HepG2 (cell line): ENCODE data around the gene SLC2A6. TPM values are rescaled to one million over a fixed set of nuclear protein-coding genes. Genes with fewer than 3 reads are reported as not detected.

ENCODE experiments used
- HINFP ChIP-seq: sonication (generic); formaldehyde crosslinking; IDR thresholded peaks from 2 replicates; pipeline ENCODE4 v1.4.0; 2020; ENCODE audit warnings: low read depth, mild to moderate bottlenecking, missing genetic modification reagents
- HNF4G ChIP-seq, 2 experiments: sonication (generic) in 1 of 2; formaldehyde crosslinking in 1 of 2; IDR thresholded peaks; 2 replicates each; pipeline versions ENCODE4 v1.4.0 to v1.6.1; 2011 to 2020; ENCODE audit warnings: borderline replicate concordance in 2 of 2, low read depth in 2 of 2, mild to moderate bottlenecking in 2 of 2, low read length in 1 of 2, missing genetic modification reagents in 1 of 2, moderate library complexity in 1 of 2
- MXD1 ChIP-seq: sonication (generic); formaldehyde crosslinking; IDR thresholded peaks from 2 replicates; pipeline ENCODE4 v1.4.0; 2020; ENCODE audit warnings: mild to moderate bottlenecking, missing genetic modification reagents
- NCOR1 ChIP-seq: fragments of 200-600 bp; sonication (generic); IDR thresholded peaks from 2 replicates; pipeline ENCODE4 v1.7.0; 2017; ENCODE audit warnings: antibody characterized with exemption, low read length, borderline replicate concordance
- SNAPC4 ChIP-seq: sonication (generic); formaldehyde crosslinking; IDR thresholded peaks from 2 replicates; pipeline ENCODE4 v1.4.0; 2020; ENCODE audit warnings: mild to moderate bottlenecking, missing genetic modification reagents
- ZBTB8A ChIP-seq: sonication (generic); formaldehyde crosslinking; IDR thresholded peaks from 2 replicates; pipeline ENCODE4 v1.4.0; 2020; ENCODE audit warnings: mild to moderate bottlenecking, low read depth, missing genetic modification reagents, borderline replicate concordance
- ZFAT ChIP-seq: sonication (generic); formaldehyde crosslinking; conservative IDR thresholded peaks from 2 replicates; pipeline ENCODE4 v1.8.1; 2023; ENCODE audit warnings: missing genetic modification reagents, inconsistent platforms
- ZNF17 ChIP-seq: sonication (generic); formaldehyde crosslinking; IDR thresholded peaks from 2 replicates; pipeline ENCODE4 v1.5.0; 2020; ENCODE audit warnings: mild to moderate bottlenecking, missing genetic modification reagents
- ZNF234 ChIP-seq: sonication (generic); formaldehyde crosslinking; conservative IDR thresholded peaks from 2 replicates; pipeline ENCODE4 v1.5.1; 2020; ENCODE audit warnings: mild to moderate bottlenecking, missing genetic modification reagents
- ZNF275 ChIP-seq: sonication (generic); formaldehyde crosslinking; IDR thresholded peaks from 2 replicates; pipeline ENCODE4 v1.8.0; 2022; ENCODE audit warnings: missing genetic modification reagents, mild to moderate bottlenecking, inconsistent platforms, borderline replicate concordance
- polyA plus RNA-seq, 8 experiments: library from polyadenylated mRNA; depleted of rRNA in 3 of 8; stranded (reverse) in 7 of 8; unstranded in 1 of 8; fragments of >200 nt; fragmentation: Illumina TruSeq in 4 of 8; extraction: Trizol in 4 of 8; gene quantifications; 2 replicates each; pipeline versions ENCODE4 v1.2.1 to v1.2.3, GENCODE V29; 2011 to 2016; ENCODE audit warnings: low read depth in 4 of 8, missing spikeins in 1 of 8, mixed read lengths in 1 of 8; ENCODE audit not compliant: insufficient read depth in 1 of 8
- total RNA-seq, 5 experiments: library from RNA; depleted of rRNA; stranded (reverse); fragments of >200 nt; fragmentation: Illumina TruSeq; extraction: Trizol; gene quantifications; 2 replicates each; pipeline ENCODE4 v1.2.3, GENCODE V29; 2016; ENCODE audit warnings: low read depth in 1 of 5
- TF ChIP-seq, protein P1 (sequence below): IDR thresholded peaks from 2 replicates; pipeline ENCODE4 v1.6.1; 2016; ENCODE audit warnings: low read depth, control low read depth
- TF ChIP-seq, protein P2 (sequence below): sonication (generic); formaldehyde crosslinking; IDR thresholded peaks from 2 replicates; pipeline ENCODE4 v1.4.0; 2020; ENCODE audit warnings: mild to moderate bottlenecking, low read depth, missing genetic modification reagents

Gene SLC2A6
- total and polyA plus RNA-seq, 2 of the 13 experiments (the other 11 are each of a cell fraction or from before 2014, with no cell fraction given): 4.1 to 15.0 TPM

DNA sequence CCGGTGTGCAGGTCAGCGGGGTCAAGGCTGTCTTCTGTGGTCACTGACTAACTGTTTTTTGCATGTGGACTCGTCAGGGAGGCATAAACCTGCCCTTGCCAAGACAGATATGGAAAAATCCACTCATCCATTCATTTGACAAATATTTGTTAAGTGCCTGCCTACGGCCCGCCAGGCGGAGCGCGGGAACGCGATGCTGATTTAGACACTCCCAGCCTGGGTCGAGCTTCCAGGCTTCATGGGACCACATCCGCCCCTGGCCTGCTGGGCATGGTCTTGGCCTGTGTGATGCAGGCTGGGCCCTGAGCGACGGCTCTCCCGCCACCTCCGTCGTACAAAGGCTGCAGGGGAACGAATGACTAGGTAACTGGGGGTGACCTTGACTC, 27.7 kb upstream of the SLC2A6 start (continued):
- TF ChIP-seq, protein P1, sequence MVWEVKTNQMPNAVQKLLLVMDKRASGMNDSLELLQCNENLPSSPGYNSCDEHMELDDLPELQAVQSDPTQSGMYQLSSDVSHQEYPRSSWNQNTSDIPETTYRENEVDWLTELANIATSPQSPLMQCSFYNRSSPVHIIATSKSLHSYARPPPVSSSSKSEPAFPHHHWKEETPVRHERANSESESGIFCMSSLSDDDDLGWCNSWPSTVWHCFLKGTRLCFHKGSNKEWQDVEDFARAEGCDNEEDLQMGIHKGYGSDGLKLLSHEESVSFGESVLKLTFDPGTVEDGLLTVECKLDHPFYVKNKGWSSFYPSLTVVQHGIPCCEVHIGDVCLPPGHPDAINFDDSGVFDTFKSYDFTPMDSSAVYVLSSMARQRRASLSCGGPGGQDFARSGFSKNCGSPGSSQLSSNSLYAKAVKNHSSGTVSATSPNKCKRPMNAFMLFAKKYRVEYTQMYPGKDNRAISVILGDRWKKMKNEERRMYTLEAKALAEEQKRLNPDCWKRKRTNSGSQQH (CRISPR knock-in tag): no peak
- peak; percentile 34; the same call in 1 of the 2 replicates for TF ChIP-seq HNF4G (IDR thresholded peaks at IDR 0.05; ENCODE audit: borderline replicate concordance, low read depth, low read length)
- TF ChIP-seq HNF4G (CRISPR knock-in tag; IDR thresholded peaks at IDR 0.05; ENCODE audit: borderline replicate concordance, low read depth): no peak
- TF ChIP-seq ZBTB8A (CRISPR knock-in tag): no peak
- peak; percentile 31; the same call in 1 of the 2 replicates for TF ChIP-seq NCOR1
- no peak for TF ChIP-seq HINFP (CRISPR knock-in tag)
- no peak for TF ChIP-seq ZNF234
- TF ChIP-seq SNAPC4 (CRISPR knock-in tag): no peak
- no peak for TF ChIP-seq MXD1
- TF ChIP-seq ZNF275 (CRISPR knock-in tag): no peak
- TF ChIP-seq, protein P2, sequence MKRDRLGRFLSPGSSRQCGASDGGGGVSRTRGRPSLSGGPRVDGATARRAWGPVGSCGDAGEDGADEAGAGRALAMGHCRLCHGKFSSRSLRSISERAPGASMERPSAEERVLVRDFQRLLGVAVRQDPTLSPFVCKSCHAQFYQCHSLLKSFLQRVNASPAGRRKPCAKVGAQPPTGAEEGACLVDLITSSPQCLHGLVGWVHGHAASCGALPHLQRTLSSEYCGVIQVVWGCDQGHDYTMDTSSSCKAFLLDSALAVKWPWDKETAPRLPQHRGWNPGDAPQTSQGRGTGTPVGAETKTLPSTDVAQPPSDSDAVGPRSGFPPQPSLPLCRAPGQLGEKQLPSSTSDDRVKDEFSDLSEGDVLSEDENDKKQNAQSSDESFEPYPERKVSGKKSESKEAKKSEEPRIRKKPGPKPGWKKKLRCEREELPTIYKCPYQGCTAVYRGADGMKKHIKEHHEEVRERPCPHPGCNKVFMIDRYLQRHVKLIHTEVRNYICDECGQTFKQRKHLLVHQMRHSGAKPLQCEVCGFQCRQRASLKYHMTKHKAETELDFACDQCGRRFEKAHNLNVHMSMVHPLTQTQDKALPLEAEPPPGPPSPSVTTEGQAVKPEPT (CRISPR knock-in tag): no peak
- TF ChIP-seq ZNF17 (CRISPR knock-in tag): no peak
- no peak for TF ChIP-seq ZFAT
